Hippocampal formation (tissue), 2 donors: ENCODE measurements around the gene CTSW.
"Not testable (repeated sequence)": the region's sequence is repeated elsewhere in the genome, so short reads cannot be mapped to it uniquely, and the experiment has no call there.

Source experiments
- DNase-seq, 2 donors: peaks; one replicate each; lab custom pipeline; 2025; lab: John Stamatoyannopoulos, UW

CTSW gene

GRCh38 chr11:65885808-65886536 lies 6.3 kb downstream of the CTSW start:
- DNase-seq, result no peak

DNA sequence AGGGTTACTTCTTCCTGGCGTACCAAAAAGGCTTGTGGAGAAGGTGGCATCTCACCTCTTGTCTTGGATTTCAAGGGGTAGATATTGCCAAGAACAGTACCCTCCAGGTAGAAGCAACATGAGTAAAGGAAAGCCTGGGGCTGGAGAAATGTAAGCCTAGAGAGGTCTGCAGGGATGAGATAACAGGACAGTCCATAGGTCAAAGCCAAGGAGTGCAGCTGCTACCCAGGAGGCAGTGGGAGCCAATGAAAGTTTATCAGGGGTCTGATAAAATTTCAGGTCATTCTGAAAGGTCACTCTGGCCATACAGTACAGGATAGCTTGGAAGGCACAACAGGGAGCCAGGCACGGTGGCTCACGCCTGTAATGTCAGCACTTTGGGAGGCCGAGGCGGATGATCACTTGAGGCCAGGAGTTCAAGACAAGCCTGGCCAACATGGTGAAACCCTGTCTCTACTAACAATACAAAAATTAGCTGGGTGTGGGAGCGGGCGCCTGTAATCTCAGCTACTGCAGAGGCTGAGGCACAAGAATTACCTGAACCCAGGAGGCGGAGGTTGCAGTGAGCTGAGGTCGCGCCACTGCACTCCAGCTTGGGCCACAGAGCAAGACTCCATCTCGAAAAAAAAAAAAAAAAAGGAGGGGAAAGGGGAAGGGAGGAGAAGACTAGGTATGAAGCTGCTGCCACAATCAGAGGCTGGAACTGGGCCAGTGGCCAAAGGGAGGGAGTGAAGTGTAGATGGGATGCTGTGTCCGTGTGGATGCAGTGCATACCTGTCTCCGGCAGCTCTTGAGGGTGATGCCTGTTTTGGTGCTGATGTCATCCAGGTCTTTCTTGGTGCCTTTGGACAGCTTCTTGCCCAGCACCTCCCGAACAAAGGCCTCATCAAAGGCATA lies 7.4 kb downstream of the CTSW start:
- no peak for DNase-seq

- DNase-seq, result no peak
These were observed 8.1 kb downstream of the CTSW start for GRCh38 chr11:65887723-65888162.

DNA sequence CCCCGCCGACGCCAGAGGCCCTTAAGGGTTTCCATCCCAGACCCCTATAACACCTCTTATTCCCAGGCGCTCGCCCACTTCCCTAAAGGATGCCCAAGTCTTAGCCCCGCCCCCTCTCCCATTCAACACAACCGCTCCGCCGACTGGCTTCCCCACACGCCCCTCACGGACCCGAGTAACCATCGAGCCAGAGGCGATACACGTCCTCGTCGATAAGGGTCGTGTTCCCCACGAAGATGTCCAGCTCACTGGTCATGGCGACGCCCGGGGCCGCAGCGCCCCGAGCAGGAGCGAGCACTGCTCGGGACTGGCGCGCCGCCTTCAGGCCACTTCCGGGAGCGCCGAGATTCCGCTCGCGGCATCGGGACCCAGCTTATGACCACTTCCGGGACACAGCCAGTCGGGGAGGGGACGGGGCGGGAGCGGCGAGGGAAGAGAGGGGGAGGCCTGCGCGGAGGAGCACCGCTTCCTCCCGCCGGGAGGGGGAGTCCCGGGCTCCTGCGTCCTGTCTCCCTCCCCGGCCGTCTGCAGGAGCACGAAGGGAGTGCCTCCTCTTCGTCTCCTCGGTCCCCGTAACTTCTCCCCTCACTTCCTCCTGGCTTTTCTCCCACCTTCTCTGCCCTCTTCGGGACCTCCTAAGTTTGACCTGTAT lies 8.7 kb downstream of the CTSW start, which contains the start of gene FIBP:
TSS of gene FIBP (minus strand) at position 309 of the 652 bp plus-strand sequence. CDS start at position 256, 53 bp downstream.
- peak; percentile 97 to 99 for DNase-seq

DNA sequence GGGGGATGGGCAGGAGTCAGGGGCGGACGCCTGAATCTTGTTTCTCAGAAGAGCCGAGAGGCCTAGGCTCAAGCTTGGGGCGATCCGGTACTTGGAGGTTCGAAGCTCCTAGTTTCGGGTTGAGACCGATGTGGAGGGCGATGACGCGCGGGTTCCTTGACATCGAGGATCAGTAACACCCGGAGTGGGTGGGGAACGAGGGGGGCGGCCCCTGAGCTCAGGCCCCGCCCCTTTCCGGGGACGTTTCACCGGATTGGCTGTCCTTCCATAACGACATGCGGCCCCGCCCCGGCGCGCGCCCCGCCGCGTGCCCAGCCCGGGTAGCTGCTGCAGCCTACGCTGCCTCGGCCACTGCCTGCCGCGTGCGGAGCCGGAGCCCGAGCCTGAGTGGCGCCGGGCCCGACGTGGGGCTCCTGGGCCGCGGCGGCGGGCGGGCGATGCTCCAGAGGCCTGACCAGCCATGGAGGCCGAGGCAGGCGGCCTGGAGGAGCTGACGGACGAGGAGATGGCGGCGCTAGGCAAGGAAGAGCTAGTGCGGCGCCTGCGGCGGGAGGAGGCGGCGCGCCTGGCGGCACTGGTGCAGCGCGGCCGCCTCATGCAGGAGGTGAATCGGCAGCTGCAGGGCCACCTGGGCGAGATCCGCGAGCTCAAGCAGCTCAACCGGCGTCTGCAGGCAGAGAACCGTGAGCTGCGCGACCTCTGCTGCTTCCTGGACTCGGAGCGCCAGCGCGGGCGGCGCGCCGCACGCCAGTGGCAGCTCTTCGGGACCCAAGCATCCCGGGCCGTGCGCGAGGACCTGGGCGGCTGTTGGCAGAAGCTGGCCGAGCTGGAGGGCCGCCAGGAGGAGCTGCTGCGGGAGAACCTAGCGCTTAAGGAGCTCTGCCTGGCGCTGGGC lies 10.9 kb downstream of the CTSW start, which contains the start of gene CCDC85B:
TSS of gene CCDC85B (plus strand) at position 350 of the 895 bp plus-strand sequence. CDS start at position 461, 111 bp downstream.
- peak; percentile 94 to 95 for DNase-seq

GRCh38 chr11:65891219-65892136 lies 11.8 kb downstream of the CTSW start:
- DNase-seq, result no peak

DNA sequence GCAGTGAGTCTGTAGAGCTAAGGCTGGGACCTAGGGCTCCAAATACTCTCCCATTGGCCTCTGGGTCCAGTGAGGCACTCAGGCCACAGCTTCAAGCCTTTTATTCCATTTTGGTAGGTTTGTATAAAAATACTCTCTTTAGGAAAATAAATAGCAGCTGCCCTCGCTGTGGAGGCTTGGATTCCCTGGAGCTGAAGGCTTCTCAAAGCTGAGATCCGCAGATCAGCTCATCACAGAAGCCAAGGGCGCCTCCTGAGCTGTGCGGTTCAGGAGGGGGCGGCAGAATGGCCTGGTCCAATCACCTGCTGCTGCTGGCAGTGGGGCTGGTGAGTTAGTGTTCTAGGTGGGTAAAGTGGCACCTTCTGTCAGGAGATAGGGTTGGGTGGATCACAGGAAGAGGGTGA lies 12.5 kb downstream of the CTSW start:
- DNase-seq, result not testable (repeated sequence)

DNA sequence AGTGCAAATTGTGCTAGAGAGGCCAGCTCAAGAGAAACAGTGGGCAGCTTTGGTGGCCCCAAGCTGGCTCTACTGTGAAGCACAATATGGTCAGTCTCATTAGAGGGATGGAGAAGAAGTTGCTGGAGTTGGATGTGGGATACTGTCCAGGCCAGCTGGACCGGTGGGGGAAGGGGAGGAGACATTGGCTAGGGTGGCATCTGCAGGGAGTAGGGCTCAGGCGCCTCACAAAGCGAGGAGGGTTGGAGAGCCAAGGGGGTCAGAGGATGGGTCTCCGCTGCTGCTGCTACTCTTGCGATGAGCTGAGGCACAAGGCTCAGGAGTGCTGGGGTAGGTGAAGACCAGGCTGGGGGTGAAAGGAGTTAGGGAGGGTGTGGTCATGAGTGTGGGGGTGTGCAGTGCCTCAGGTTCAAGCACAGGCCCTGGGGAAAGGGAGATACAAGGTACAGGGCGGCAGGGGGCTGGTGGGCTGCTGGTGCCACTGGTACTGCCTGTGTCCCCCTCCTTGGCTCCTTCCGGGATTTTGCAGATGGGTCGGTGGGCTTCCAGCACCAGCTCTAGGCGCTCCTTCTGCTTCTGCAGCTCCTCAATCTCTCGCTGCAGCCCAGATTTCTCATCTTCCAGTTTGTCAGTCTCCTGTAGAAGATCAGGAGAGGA lies 13.2 kb downstream of the CTSW start:
- DNase-seq, result no peak

GRCh38 chr11:65894034-65894591 lies 14.5 kb downstream of the CTSW start:
- DNase-seq, result no peak

DNA sequence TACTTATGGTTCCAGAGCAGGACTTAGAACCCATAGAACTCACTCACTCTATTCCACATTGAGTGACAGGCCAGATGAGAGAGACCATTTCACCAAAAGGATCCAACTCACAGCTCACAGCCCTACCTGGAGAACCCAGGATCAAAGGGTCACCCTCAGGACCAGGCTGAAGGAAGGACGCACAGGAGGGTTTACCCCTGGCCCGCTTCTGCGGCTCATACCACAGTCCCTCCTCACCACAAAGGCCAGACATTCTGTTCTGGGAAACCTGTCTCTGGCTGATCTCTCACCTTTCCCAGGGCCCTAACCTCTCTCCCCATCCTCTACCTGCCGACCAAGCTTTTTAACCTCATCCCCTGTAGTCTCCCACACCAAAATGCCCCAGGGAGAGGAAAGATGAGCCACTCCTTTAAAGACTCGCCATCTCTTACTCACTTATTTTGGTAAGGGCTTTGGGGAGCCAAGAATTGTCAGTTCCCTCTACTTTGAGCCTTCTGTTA lies 15.9 kb downstream of the CTSW start:
- no peak for DNase-seq

DNA sequence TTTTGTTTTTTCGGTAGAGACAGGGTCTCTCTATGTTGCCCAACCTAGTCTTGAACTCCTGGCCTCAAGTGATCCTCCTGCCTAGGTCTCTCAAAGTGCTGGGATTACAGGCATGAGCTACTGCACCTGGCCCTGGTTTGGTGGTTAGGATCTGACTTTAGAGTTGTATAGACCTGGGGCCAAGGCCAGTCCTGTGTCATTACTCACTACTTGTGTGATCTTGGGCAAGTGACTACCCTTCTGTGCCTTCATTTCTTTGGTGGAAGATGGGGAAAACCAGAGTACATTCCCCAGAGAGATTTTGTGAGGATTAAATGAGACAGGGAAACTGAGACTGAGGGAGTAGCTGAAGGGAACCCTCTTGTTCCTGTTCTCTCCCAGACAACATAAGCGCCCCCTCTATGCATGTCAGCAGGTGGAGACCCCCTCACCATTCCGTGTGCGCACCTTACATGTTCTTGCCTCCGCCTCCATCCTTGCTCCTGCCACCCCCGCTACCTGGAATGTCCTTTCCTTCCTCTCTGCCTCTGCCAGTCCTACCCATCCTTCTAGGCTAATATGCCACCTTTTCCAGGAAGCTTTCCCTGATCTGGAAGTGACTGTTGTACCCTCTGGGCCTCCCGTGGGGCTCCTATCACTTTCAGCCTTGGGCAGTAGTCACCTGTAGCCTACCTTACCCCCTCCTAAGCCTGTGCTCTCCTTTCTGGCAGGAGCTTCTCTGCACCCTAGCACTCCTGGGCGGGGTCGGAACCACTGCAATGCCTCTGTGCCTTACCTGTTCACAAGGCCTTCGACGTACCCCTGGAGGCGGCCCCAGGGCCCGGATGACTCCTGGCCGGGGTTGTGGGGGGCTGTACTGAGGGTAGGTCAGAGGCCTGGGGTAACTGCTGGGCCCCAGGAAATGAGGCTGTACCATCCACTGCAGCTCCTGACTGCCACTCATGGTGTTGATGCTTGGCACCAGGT lies 16.7 kb downstream of the CTSW start:
- DNase-seq, result no peak

DNA sequence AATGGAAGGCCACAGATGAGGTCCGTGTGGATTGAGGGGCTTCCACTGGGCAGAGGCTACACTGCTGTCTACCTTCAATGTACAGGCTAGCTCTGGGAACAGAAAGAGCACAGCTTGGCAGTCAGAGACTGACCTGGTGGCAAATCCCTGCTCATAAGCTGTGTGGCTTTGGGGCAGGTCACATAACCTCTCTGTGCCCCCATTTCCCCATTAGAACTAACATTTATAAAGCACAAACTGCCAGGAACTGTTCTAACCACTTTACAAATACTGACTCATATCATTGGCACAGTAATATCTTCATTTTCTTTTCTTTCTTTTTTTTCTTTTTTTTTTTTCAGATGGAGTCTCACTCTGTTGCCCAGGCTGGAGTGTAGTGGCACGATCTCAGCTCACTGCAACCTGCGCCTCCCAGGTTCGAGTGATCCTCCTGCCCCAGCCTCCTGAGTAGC lies 17.4 kb downstream of the CTSW start:
- no peak for DNase-seq

- DNase-seq, result no peak
These were observed 19.2 kb downstream of the CTSW start for GRCh38 chr11:65898656-65899355.

DNA sequence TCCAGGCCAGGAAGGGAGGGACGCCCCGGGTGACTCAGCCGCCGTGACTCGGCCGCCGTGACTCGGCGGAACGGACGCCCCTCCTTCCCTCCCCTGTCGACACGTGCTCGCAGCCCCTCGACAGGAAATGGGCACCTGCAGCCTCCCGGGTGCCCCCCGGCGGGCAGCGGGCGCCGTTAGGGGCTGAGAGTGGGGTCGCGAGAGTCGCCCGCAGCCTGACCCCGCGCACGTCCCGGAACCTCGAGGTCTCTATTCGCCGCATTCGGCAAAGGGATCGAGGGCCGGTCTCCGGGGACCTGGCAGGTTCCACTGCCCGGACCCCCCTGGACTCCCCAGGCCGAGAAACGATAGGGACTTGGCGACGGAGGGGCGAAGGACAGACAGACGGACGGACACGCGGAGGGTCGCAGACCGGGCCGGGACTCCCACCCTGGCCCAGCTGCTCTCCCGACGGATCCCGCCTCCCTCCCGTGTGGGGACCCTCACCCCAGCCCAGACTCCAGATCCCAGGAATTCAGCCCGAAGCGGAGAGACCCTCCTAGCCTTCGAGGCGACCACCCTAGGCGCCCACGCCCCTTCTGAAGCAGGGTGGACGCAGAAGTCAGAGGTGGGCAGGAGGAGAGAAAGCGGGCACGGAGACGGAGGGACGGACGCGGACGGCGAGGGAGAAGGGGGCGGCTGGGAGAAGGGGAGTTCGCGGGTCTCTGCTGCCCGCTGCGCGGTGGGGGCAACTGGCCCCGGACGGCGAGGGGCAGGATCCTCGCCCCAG lies 19.9 kb downstream of the CTSW start:
- no peak for DNase-seq

- DNase-seq, result peak in 1 of 2 donors; percentile 34
These were observed 20.7 kb downstream of the CTSW start, which contains the start of gene FOSL1 for GRCh38 chr11:65900125-65900898. FOSL1 (minus strand) TSS chr11:65900388; CDS start chr11:65900339, 49 bp downstream.

DNA sequence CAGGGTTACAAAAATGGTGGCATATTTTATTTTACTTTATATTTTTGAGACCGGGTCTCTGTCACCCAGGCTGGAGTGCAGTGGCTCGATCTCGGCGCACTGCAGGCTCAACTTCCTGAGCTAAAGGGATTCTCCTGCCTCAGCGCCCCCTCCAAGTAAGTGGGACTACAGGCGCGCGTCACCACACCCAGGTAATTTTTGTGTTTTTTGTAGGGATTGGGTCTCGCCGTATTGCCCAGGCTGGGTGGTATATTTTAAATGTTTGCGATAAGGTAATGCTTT lies 21.2 kb downstream of the CTSW start:
- DNase-seq, result no peak
